ENCODE measurements around the gene GTF3C2. TPM values are rescaled to one million over a fixed set of nuclear protein-coding genes. Genes with fewer than 3 reads are reported as not detected.

The GTF3C2 gene
- total and polyA plus RNA-seq, 9 of the 15 experiments (the other 6 are each of a cell fraction or from before 2014, with no cell fraction given), result 35.5 to 96.8 (median 53.0) TPM

DNA sequence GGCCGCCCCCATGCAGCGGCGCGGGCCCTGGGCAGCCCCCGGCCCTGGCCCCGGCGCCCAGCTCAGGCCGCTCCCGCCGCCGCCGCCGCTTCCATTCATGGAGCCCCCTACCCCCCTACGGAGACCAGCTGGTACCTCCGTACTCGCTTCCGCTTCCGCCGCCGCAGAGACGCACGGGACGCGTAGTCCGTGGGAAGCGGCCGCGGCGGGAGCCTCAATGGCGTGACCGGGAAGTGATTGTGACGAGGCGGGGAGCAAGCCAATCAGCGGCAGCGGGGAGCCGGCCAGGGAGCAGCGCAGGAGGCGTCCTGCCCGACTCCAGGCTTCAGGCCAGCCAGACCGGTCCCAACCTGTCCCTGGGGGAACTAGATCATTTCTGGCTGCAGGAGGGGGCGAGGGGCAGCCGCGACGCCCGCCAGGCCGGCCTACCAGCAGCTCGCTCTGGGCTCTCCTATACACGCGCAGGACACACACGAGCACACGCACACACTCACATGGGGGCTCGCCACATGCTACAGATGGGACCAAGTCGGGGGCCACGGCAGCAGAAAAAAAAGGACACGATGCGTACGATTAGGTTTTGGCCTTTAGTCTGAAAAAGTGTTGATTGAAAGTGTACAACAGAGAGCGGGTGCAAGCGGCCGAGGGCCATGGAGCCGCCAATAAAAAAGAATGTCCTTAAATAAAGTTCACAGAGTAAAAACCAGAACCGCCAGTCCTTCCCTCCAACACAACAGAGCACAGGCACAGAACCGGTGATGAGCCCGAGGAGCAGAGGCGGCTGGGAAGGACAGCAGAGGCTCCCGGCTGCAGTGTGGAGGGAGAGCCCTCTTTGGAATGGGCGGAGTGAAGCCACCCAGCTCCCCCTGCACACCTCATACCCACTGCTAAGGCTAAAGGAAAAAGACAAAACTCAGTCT lies 24.3 kb upstream of the GTF3C2 start, which contains the start of gene ZNF513 (continued):
- no peak; the same call in 1 of the 2 replicates for TF ChIP-seq KLF6 (CRISPR knock-in tag; IDR thresholded peaks at IDR 0.05; ENCODE audit: borderline replicate concordance)
- TF ChIP-seq PCBP1 (IDR thresholded peaks at IDR 0.05; ENCODE audit: low read depth, low read length, poor library complexity, severe bottlenecking), result peak; percentile 68
- TF ChIP-seq, protein P1, sequence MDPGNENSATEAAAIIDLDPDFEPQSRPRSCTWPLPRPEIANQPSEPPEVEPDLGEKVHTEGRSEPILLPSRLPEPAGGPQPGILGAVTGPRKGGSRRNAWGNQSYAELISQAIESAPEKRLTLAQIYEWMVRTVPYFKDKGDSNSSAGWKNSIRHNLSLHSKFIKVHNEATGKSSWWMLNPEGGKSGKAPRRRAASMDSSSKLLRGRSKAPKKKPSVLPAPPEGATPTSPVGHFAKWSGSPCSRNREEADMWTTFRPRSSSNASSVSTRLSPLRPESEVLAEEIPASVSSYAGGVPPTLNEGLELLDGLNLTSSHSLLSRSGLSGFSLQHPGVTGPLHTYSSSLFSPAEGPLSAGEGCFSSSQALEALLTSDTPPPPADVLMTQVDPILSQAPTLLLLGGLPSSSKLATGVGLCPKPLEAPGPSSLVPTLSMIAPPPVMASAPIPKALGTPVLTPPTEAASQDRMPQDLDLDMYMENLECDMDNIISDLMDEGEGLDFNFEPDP (CRISPR knock-in tag; IDR thresholded peaks at IDR 0.05), result no peak
- no peak for TF ChIP-seq ZNF586 (CRISPR knock-in tag; conservative IDR thresholded peaks at IDR 0.05)
- TF ChIP-seq, protein P2, sequence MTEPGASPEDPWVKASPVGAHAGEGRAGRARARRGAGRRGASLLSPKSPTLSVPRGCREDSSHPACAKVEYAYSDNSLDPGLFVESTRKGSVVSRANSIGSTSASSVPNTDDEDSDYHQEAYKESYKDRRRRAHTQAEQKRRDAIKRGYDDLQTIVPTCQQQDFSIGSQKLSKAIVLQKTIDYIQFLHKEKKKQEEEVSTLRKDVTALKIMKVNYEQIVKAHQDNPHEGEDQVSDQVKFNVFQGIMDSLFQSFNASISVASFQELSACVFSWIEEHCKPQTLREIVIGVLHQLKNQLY (CRISPR knock-in tag; conservative IDR thresholded peaks at IDR 0.05), result no peak
- TF ChIP-seq, protein P3, sequence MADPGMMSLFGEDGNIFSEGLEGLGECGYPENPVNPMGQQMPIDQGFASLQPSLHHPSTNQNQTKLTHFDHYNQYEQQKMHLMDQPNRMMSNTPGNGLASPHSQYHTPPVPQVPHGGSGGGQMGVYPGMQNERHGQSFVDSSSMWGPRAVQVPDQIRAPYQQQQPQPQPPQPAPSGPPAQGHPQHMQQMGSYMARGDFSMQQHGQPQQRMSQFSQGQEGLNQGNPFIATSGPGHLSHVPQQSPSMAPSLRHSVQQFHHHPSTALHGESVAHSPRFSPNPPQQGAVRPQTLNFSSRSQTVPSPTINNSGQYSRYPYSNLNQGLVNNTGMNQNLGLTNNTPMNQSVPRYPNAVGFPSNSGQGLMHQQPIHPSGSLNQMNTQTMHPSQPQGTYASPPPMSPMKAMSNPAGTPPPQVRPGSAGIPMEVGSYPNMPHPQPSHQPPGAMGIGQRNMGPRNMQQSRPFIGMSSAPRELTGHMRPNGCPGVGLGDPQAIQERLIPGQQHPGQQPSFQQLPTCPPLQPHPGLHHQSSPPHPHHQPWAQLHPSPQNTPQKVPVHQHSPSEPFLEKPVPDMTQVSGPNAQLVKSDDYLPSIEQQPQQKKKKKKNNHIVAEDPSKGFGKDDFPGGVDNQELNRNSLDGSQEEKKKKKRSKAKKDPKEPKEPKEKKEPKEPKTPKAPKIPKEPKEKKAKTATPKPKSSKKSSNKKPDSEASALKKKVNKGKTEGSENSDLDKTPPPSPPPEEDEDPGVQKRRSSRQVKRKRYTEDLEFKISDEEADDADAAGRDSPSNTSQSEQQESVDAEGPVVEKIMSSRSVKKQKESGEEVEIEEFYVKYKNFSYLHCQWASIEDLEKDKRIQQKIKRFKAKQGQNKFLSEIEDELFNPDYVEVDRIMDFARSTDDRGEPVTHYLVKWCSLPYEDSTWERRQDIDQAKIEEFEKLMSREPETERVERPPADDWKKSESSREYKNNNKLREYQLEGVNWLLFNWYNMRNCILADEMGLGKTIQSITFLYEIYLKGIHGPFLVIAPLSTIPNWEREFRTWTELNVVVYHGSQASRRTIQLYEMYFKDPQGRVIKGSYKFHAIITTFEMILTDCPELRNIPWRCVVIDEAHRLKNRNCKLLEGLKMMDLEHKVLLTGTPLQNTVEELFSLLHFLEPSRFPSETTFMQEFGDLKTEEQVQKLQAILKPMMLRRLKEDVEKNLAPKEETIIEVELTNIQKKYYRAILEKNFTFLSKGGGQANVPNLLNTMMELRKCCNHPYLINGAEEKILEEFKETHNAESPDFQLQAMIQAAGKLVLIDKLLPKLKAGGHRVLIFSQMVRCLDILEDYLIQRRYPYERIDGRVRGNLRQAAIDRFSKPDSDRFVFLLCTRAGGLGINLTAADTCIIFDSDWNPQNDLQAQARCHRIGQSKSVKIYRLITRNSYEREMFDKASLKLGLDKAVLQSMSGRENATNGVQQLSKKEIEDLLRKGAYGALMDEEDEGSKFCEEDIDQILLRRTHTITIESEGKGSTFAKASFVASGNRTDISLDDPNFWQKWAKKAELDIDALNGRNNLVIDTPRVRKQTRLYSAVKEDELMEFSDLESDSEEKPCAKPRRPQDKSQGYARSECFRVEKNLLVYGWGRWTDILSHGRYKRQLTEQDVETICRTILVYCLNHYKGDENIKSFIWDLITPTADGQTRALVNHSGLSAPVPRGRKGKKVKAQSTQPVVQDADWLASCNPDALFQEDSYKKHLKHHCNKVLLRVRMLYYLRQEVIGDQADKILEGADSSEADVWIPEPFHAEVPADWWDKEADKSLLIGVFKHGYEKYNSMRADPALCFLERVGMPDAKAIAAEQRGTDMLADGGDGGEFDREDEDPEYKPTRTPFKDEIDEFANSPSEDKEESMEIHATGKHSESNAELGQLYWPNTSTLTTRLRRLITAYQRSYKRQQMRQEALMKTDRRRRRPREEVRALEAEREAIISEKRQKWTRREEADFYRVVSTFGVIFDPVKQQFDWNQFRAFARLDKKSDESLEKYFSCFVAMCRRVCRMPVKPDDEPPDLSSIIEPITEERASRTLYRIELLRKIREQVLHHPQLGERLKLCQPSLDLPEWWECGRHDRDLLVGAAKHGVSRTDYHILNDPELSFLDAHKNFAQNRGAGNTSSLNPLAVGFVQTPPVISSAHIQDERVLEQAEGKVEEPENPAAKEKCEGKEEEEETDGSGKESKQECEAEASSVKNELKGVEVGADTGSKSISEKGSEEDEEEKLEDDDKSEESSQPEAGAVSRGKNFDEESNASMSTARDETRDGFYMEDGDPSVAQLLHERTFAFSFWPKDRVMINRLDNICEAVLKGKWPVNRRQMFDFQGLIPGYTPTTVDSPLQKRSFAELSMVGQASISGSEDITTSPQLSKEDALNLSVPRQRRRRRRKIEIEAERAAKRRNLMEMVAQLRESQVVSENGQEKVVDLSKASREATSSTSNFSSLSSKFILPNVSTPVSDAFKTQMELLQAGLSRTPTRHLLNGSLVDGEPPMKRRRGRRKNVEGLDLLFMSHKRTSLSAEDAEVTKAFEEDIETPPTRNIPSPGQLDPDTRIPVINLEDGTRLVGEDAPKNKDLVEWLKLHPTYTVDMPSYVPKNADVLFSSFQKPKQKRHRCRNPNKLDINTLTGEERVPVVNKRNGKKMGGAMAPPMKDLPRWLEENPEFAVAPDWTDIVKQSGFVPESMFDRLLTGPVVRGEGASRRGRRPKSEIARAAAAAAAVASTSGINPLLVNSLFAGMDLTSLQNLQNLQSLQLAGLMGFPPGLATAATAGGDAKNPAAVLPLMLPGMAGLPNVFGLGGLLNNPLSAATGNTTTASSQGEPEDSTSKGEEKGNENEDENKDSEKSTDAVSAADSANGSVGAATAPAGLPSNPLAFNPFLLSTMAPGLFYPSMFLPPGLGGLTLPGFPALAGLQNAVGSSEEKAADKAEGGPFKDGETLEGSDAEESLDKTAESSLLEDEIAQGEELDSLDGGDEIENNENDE (IDR thresholded peaks at IDR 0.05; ENCODE audit: low read depth, low read length), result no peak
- TF ChIP-seq KAT2B (IDR thresholded peaks at IDR 0.05; ENCODE audit: low read depth, low read length), result no peak
